HG02610 (cell line): ENCODE results near the gene GRID2.
"Not testable (repeated sequence)": the region's sequence is repeated elsewhere in the genome, so short reads cannot be mapped to it uniquely, and the experiment has no call there.

Experiments
- ATAC-seq: cut with Tn5 transposase; IDR thresholded peaks from one replicate; pipeline ENCODE4 v1.9.1; 2021; ENCODE audit warnings: mild to moderate bottlenecking, moderate library complexity; ENCODE audit not compliant: unreplicated experiment

GRID2 gene

GRCh38 chr4:92433272-92433758 is 129.5 kb downstream of the GRID2 start:
- no peak for ATAC-seq

DNA sequence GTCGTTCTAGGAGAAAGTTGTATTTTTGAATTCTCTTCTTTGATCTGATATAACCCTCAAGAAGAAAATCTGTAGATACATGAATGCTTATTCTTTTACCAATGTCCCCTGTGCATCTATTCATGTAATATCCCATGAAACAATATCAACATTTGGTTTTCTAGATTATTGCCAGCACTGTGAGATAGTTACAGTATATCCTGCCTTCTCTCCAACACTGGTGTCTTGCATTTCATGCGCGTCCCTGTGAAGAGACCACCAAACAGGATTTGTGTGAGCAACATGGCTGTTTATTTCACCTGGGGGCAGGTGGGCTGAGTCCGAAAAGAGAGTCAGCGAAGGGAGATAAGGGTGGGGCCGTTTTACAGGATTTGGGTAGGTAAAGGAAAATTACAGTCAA is 135.0 kb downstream of the GRID2 start:
- not testable (repeated sequence) for ATAC-seq

DNA sequence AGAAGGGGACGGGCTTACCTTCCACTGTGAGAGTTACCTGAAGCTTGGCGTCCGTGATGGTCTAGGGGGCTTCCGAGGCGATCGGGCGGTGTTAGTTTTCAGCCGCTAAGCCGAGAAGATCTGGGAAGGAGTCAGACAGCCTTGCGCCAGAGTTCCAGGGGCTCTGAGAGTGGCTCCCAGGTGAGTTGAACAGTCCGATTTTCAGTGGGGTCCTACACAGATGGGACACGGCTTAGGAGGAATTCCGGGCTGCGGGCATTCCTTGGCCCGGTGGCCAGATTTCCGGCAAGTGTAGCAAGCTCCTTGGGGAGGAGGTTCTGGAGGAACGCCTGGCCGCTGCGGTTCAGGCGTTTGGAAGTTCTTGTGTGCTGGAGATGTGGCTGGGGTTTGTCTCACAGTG is 138.4 kb downstream of the GRID2 start:
- ATAC-seq, result not testable (repeated sequence)

DNA sequence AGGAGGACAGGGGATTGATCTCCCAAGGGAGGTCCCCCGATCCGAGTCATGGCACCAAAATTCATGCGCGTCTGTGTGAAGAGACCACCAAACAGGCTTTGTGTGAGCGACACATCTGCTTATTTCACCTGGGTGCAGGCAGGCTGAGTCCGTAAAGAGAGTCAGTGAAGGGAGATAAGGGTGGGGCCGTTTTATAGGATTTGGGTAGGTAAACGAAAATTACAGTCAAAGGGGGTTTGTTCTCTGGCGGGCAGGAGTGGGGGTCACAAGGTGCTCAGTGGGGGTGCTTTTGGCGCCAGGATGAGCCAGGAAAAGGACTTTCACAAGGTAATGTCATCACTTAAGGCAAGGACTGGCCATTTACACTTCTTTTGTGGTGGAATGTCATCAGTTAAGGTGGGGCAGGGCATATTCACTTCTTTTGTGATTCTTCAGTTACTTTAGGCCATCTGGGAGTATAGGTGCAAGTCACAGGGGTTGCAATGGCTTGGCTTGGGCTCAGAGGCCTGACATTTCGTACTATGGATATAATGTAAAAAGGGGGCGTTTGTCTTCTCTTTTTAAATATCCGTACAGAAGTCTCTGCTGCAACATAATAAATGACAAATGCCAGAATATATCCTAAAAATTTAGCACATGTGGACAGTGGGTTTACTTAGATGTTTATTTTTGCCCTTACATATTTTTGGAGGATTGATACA is 140.5 kb downstream of the GRID2 start:
- not testable (repeated sequence) for ATAC-seq

- ATAC-seq, result no peak
Observed at GRCh38 chr4:92445127-92445526, 141.4 kb downstream of the GRID2 start.

- ATAC-seq, result no peak
Observed at GRCh38 chr4:92447255-92447905, 143.6 kb downstream of the GRID2 start.

DNA sequence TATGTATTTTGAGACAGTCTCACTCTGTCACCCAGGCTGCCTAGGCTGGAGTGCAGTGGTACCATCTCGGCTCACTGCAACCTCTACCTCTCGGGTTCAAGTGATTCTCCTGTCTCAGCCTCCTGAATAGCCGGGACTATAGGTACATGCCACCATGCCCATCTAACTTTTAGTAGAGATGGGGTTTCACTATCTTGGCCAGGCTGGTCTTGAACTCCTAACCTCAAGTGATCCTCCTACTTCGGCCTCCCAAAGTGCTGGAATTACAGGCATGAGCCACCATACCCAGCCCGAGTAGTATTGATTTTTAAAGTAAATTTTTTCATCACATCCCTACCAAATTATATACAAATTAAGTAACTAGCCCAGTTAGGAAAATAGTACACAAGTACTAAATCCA is 144.4 kb downstream of the GRID2 start:
- ATAC-seq, result not testable (repeated sequence)

DNA sequence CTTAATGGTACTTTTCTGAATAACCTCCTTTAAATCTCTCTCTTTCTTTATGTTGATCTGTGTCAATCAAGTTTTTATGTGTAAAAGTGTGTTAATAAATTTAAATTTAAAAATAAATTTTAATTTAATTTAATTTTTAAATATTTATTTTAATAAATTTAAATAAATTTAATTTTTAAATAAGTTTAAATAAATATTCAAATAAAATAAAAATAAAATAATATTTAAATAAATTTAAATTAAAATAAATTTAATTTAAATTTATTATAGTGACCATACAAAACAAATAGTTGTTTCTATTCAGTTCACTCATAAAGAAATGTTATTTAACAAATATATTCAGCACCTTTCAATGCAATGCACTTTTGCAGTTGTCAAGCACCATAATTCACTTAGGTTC is 146.9 kb downstream of the GRID2 start:
- ATAC-seq, result no peak

GRCh38 chr4:92451782-92452181 is 148.0 kb downstream of the GRID2 start:
- ATAC-seq, result no peak

- not testable (repeated sequence) for ATAC-seq
Observed at GRCh38 chr4:92452383-92452782, 148.6 kb downstream of the GRID2 start.

- ATAC-seq, result no peak
Observed at GRCh38 chr4:92455329-92455839, 151.6 kb downstream of the GRID2 start.

DNA sequence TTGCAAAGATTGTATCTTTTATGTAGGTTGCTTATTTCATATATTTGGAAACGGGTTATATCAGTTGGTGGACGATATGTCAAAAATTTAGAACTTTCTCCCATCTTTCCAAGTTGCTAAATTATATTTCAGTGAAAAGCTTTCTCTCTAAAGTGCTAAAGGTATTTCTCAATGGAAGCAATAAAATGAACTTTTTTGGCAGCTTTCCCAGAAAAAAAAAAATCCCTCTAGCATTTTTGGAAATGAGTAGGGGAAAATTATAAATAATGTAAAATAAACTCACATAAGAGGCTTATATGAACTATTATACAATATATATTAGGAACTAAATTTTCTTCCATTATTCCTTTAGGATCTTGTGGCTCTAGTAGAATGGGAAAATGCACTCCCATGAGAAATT is 152.2 kb downstream of the GRID2 start:
- ATAC-seq, result no peak

GRCh38 chr4:92461732-92462131 is 158.0 kb downstream of the GRID2 start:
- ATAC-seq, result no peak

DNA sequence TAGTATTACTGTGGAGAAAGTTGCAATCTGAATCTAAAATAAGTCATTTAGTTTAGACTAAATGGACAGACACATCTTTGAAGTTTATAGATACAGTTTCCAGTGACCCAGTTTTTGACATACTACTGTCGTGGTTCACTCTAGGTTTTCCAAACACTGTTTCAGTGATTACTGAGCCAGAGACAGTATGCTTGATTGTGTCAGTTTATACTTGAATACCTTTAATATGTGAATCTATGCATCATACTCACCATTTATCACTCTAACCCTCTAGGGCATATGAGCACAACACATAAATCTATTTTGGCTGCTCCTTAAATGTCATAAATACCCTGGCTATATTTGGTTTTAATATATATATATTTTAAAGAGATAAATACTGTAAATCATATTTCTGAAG is 173.5 kb downstream of the GRID2 start:
- ATAC-seq, result no peak

GRCh38 chr4:92483341-92483740 is 179.6 kb downstream of the GRID2 start:
- no peak for ATAC-seq

DNA sequence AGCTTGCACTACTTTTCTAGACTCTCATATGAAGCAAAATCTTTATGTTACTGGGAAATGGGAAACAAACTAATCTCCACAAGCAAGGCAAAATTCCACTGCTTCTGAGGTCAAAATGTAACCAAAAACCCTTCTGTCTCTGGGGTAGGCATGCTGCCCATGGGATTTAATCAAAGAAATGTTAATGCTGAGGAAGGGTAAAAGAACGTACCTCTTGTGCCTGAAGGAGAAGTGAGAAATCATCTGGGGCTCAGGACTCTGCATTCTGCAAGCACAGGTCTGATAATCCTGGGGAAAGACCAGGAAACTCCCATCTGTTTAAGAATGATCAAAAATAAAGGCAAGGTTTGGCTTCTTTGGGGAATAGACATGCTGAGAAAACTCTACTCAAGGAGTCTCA is 184.7 kb downstream of the GRID2 start:
- ATAC-seq, result no peak

DNA sequence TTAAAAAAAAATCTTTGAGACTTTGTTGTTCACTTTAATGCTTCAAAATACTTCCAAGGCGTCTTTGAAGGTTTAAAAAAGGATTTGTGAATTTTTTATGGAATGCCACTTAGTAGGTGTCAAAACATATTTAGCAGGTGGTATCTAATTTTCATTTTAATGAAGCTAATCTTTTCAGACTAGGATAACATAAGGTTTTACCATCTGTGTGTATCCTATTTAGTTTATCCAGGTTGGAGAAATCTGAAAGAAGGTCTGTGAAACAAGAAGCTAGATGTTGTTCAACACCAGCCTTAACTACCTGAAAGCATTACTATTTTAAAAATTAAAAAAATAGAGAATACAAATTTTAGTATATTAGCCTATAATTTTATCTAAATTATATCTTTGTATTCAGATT is 193.4 kb downstream of the GRID2 start:
- ATAC-seq, result no peak

DNA sequence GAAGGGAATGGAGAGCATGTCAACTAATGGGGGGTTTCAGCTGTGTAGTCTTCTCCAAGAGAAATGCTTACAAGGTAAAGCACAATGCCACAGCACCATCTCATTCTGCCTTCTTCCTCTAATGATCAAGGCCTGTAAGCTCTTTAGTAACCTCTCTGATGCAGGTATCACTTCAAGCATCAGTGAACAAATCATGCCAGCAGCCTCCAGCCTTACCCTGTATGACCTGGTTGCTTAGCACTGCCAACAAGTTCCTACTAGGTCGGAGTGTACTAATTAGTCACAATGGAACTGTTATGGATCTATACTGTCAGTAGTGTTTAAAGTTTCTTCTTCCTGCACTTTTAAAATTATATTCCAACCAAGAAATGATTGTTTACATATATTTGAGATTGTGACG is 197.7 kb downstream of the GRID2 start:
- ATAC-seq, result no peak

GRCh38 chr4:92506933-92507332 is 203.2 kb downstream of the GRID2 start:
- ATAC-seq, result no peak

GRCh38 chr4:92514627-92515026 is 210.9 kb downstream of the GRID2 start:
- ATAC-seq, result no peak

DNA sequence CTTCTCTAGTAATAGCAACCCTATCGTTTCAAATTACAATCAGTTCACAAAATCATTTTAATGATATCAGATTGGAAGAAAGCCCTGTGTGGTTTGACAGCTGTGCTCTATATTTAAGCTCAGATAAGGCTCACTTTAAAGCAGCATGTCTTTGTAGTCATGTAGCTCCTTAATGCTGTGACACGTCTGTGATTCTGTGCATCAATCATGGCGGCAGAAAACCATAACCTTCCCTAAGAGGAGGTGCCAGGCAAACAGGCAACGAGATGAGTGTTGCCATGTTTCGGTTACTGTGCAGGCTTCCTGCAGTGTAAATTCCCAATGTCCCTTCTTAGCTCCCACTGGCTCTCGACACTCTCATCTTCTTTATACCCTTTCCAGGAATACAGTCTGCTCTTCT is 212.7 kb downstream of the GRID2 start:
- ATAC-seq, result no peak

DNA sequence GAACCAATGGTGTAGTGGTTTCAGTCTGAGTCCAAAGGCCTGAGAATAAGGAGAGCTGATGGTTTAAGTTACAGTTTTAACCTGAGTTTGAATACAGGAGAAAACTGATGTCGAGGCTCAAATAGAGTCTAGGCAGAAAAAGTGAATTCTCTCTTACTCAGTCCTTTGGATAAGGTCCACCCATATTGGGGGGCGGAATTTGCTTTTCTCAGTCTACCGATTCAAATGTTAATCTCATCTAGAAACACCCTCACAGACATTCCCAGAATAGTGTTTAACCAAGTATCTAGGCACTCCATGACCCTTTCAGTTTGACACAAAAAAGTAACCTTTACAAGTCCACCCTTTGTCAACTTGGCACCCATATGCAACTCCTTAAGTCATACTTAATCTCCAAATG is 216.0 kb downstream of the GRID2 start:
- ATAC-seq, result no peak
